ENCODE results near the gene SLC9A5. TPM values are rescaled to one million over a fixed set of nuclear protein-coding genes. Genes with fewer than 3 reads are reported as not detected.

SLC9A5 gene
- total RNA-seq, 4 donors from 2014 or later = 0.55 to 4.5 (median 1.5) TPM

- Histone ChIP-seq H3K4me3 (no peak overlapping the region), H3K36me3 (no peaks in the 10 kb centered on the region), H3K27me3 (no peaks in the 10 kb centered on the region), H3K27ac (no peak overlapping the region), H3K4me1 (no peaks in the 10 kb centered on the region), H3K9me3 (no peaks in the 10 kb centered on the region)
- no peak for DNase-seq
- intact Hi-C loops (cut with DNase I; ENCODE audit: low total_unique reads) (no loop called here), in situ Hi-C loops (cut with MboI; ENCODE audit: low pct_ligation_motif_present in 1 of 4, low pct_unique_long_range_greater_than_20kb in 1 of 4, low sequenced_read_pairs in 3 of 4) (loop anchor here in 1 of 4 donors (25.0 kb wide), 1 partner anchor 101 kb away; the partner anchor contains the start of gene TPPP3)
- 80 to 88% methylated on average over 1 to 26 of the region's 28 CpGs for WGBS, 2 donors (ENCODE audit: low coverage in 1 of 2)
- no peak for TF ChIP-seq EP300 (IDR thresholded peaks at IDR 0.05; ENCODE audit: low read depth)
- no peak for TF ChIP-seq CTCF (IDR thresholded peaks at IDR 0.05)
- TF ChIP-seq POLR2AphosphoS5 (IDR thresholded peaks at IDR 0.05) = no peak
- no peak for TF ChIP-seq POLR2A (IDR thresholded peaks at IDR 0.05)
Measured at GRCh38 chr16:67286441-67287235, 37.9 kb downstream of the SLC9A5 start.

GRCh38 chr16:67287960-67288359 is 39.2 kb downstream of the SLC9A5 start:
- no peak for DNase-seq
- no peak overlapping the region for H3K27ac ChIP-seq
- H3K4me3 ChIP-seq = no peak overlapping the region
- no peaks in the 10 kb centered on the region for H3K36me3 ChIP-seq
- WGBS, 2 donors (ENCODE audit: low coverage in 1 of 2) = 97% methylated on average over 14 of the region's 14 CpGs; no CpG with 5 or more reads in 1 of the 2 donors
- no peaks in the 10 kb centered on the region for H3K9me3 ChIP-seq
- intact Hi-C loops (cut with DNase I; ENCODE audit: low total_unique reads) = no loop called here
- no peak for TF ChIP-seq CTCF (IDR thresholded peaks at IDR 0.05)
- no peak for TF ChIP-seq POLR2AphosphoS5 (IDR thresholded peaks at IDR 0.05)
- TF ChIP-seq POLR2A (IDR thresholded peaks at IDR 0.05) = no peak
- TF ChIP-seq EP300 (IDR thresholded peaks at IDR 0.05; ENCODE audit: low read depth) = no peak
- in situ Hi-C loops (cut with MboI; ENCODE audit: low pct_ligation_motif_present in 1 of 4, low pct_unique_long_range_greater_than_20kb in 1 of 4, low sequenced_read_pairs in 3 of 4) = loop anchor here in 1 of 4 donors (25.0 kb wide), 1 partner anchor 99 kb away; the partner anchor contains the start of gene TPPP3
- no peaks in the 10 kb centered on the region for H3K4me1 ChIP-seq
- H3K27me3 ChIP-seq = no peaks in the 10 kb centered on the region

- 85 to 100% methylated on average over 3 to 7 of the region's 7 CpGs for WGBS, 2 donors (ENCODE audit: low coverage in 1 of 2)
- Histone ChIP-seq H3K4me3 (no peak overlapping the region), H3K27me3 (no peaks in the 10 kb centered on the region), H3K4me1 (no peaks in the 10 kb centered on the region), H3K27ac (no peak overlapping the region), H3K36me3 (no peaks in the 10 kb centered on the region), H3K9me3 (no peaks in the 10 kb centered on the region)
- no peak for DNase-seq
- in situ Hi-C loops (cut with MboI; ENCODE audit: low pct_ligation_motif_present in 1 of 4, low pct_unique_long_range_greater_than_20kb in 1 of 4, low sequenced_read_pairs in 3 of 4) = loop anchor here in 1 of 4 donors (25.0 kb wide), 1 partner anchor 96 kb away; the partner anchor contains the start of gene TPPP3
- intact Hi-C loops (cut with DNase I; ENCODE audit: low total_unique reads) = no loop called here
- TF ChIP-seq POLR2AphosphoS5 (IDR thresholded peaks at IDR 0.05) = no peak
- TF ChIP-seq EP300 (IDR thresholded peaks at IDR 0.05; ENCODE audit: low read depth) = no peak
- TF ChIP-seq CTCF (IDR thresholded peaks at IDR 0.05) = no peak
- no peak for TF ChIP-seq POLR2A (IDR thresholded peaks at IDR 0.05)
Measured at GRCh38 chr16:67291461-67291860, 42.7 kb downstream of the SLC9A5 start.

GRCh38 chr16:67294171-67294757 is 45.5 kb downstream of the SLC9A5 start:
- Histone ChIP-seq H3K4me3 (no peak overlapping the region), H3K36me3 (no peaks in the 10 kb centered on the region), H3K27ac (no peak overlapping the region), H3K4me1 (no peaks in the 10 kb centered on the region), H3K27me3 (no peaks in the 10 kb centered on the region), H3K9me3 (no peaks in the 10 kb centered on the region)
- DNase-seq = no peak
- in situ Hi-C loops (cut with MboI; ENCODE audit: low pct_ligation_motif_present in 1 of 4, low pct_unique_long_range_greater_than_20kb in 1 of 4, low sequenced_read_pairs in 3 of 4) = loop anchor here in 1 of 4 donors (25.0 kb wide), 1 partner anchor 93 kb away; the partner anchor contains the start of gene TPPP3
- TF ChIP-seq EP300 (IDR thresholded peaks at IDR 0.05; ENCODE audit: low read depth) (no peak), CTCF (IDR thresholded peaks at IDR 0.05) (no peak), POLR2A (IDR thresholded peaks at IDR 0.05) (no peak), POLR2AphosphoS5 (IDR thresholded peaks at IDR 0.05) (no peak)
- intact Hi-C loops (cut with DNase I; ENCODE audit: low total_unique reads) = no loop called here
- WGBS, 2 donors (ENCODE audit: low coverage in 1 of 2) = 92% methylated on average over 4 of the region's 4 CpGs; no CpG with 5 or more reads in 1 of the 2 donors

All from transverse colon (tissue), 4 donors.